ENCODE results near the gene INPP4B.

Gene INPP4B

DNA sequence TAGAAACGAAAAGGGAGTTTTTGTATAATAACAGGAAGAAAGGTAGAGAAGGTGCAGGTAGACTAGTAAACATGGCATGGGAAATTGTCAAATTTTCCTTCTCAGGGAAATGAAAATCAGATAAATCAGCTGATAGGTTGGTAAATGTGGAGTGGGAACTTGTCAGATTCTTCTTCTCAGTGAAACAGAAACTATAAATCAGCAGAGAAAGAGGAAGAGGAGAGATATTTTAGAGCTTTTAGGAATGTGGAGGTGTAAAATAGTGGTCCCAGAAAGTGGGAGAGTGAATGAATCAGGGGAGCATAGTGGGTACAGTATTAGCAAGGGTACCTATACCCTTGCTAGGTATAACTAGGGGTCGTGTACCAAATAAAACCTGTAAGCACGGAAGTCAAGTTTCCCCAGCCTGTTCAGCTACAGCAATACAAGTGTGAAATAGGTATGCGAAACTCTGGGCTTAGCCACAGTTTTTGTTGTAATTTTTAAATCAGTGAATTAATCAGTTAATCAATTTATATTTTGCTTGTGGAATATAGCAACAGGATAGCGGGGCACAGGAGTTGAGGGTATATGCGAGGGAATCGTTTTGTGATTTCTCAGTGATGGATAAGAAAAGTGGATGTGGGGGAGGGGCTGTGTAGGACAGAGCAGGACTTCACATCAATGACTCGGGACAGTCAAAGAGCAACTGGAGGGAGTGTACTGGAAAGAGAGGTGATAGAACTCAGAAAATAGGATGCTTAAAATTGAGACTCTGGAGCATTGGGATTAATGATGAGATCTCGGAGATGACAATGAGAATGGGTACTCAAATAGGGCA is 561.5 kb downstream of the INPP4B start:
- DNase-seq = peak; percentile 7

GRCh38 chr4:142282870-142283431 is 563.1 kb downstream of the INPP4B start:
- peak; percentile 40 for DNase-seq

GRCh38 chr4:142281999-142282398 is 564.1 kb downstream of the INPP4B start:
- no peak for DNase-seq

DNA sequence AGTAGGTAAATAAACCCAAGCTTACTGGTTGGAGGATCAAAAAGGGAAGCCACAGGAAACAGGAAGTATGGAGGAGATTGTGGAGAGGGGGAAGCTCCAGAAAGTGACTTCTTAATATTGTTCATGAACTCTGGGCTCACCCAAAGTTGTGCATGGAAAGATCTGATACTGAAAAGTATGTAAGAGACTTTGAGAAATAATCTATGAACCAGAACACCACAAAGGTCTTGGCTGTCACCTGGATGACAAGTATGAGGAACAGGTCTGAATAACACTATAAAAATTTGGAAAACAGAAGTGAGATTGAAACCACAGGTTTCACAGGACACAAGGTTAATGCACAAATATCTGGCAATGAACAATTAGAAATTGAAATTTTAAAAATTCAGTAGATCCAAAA is 567.4 kb downstream of the INPP4B start:
- no peak for DNase-seq

DNA sequence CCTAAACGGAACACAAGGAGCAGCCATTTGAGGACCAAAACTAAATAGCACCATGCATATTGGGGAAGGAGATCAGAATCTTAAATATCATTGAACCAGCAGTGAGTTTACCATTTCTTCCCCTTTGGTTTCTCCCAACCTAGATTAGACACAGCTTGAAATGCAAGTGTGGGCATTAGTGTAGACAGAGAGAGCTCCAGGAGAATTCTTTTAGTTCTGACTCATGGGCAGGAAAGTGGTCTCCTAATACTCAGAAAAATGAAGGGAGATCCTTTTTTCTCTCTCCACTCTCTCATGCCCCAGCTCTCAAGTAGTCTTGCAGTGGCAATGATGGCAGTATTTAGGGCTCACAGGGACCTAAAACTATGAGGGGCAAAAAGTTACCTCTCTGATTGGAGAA is 567.9 kb downstream of the INPP4B start:
- DNase-seq = no peak

GRCh38 chr4:142274137-142274536 is 572.0 kb downstream of the INPP4B start:
- DNase-seq = no peak

DNA sequence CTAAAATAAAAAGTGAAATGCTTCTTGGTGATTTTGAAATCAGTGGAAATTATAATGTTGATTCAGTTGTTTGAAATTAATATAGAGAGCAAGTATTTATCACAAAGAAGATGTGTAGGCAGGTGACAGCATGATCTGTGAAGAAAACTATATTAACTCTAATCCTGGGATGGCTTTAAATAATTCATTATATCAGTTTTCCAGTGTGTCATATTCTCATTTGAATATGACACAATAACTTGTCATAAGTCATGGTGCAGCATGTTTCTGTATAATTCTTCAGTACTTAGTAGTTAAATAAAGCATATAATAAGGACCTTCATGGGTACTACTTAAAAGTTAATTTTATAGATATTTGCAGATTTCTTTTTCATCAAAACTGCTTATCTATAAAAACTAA is 573.6 kb downstream of the INPP4B start:
- no peak for DNase-seq

- DNase-seq = no peak
Measured at GRCh38 chr4:142271832-142272231, 574.3 kb downstream of the INPP4B start.

GRCh38 chr4:142267101-142267500 is 579.0 kb downstream of the INPP4B start:
- DNase-seq = no peak

GRCh38 chr4:142265946-142266345 is 580.2 kb downstream of the INPP4B start:
- no peak for DNase-seq

- DNase-seq = no peak
Measured at GRCh38 chr4:142265536-142265935, 580.6 kb downstream of the INPP4B start.

DNA sequence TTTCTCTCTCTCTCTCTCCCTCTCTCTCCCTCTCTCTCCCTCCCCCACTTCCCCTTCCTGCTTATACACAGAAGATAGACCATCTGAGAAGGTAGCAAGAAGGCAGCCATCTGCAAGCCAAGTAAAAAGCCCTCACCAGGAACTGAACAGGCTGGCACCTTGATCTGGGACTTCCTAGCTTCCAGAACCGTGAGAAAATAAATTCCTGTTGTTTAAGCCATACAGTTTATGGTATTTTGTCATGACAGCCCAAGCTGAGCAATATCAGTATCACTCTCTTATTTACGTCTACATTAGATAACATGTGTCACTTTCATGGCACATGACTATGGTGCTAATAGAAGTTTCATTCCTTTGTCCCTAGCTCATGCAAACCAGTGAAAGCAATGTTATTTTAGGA is 581.1 kb downstream of the INPP4B start:
- no peak for DNase-seq

DNA sequence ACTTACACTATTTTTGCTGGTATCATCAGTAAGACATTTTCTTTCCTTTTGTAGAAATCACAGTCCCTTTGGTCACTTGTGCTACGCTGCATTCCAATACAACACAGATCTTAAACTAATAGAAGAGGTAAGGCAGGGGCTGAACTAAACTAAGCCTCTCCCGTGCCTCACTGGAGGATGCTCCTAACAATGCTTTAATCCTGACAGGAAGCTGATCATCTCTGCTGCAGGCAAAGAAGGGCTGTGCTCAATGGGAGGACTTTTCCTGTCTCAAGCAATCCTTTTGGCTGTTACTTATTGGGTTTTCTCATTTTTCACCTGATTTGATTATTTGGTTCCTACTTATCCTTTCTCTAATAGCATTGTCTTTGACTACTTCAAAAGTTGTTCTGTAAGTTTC is 583.1 kb downstream of the INPP4B start:
- DNase-seq = no peak

DNA sequence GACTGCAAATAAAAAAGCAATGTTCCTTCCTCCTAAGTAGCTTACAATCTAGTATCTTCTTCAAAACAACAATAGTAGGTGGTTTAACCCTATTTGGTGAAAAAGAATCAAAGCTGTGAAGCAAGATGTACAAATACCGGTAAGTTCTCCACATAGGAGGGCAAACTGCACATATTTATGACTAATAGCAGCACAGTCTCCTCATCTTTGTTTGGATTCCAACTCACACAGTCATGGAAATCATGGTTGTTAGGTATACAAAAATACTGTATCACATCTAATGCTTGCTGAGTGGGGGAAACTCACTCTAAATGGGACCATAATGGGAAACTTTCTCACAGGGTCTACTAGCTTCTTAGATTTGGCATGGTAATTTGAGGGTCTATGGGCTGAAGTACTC is 597.2 kb downstream of the INPP4B start:
- no peak for DNase-seq

- no peak for DNase-seq
Measured at GRCh38 chr4:142243255-142243654, 602.8 kb downstream of the INPP4B start.

DNA sequence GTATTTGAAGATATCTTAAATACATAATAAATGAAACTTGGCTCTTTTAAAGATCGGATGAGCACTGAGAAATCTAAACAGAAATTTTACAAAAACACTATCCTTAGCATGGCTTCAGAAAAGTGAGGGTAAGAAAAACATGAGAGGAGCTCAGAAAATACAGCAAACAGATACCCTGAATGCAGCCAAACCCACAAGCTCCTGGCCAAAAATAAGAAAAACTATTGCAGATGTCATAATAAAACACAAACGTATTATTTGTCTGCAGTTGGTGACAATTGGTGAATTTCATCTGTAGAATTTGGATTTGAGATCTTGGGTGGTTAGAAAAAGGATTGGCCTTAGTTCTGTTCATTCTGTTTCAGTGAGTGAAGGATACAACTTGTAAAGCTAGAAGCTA is 603.9 kb downstream of the INPP4B start:
- DNase-seq = no peak

GRCh38 chr4:142238589-142238988 is 607.5 kb downstream of the INPP4B start:
- DNase-seq = no peak

DNA sequence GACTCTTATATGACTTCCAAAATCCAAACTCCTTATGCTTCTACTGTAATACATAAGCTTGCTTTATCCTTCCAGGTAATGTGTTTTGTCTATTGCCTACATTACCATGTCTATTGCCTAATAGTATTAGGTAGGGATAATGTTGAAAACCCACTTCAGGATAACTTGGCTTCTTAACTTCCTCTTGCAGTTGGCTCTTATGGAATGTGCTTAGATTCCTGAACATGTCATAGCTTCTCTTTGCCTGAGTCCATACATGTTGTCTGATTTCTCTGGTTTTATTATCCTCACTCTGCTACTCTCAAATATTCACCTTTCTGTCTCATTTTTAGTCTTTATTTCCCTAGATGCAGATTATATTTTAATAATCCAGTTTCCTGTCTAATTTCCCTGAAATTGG is 609.8 kb downstream of the INPP4B start:
- DNase-seq = no peak

GRCh38 chr4:142231787-142232186 is 614.3 kb downstream of the INPP4B start:
- no peak for DNase-seq

DNA sequence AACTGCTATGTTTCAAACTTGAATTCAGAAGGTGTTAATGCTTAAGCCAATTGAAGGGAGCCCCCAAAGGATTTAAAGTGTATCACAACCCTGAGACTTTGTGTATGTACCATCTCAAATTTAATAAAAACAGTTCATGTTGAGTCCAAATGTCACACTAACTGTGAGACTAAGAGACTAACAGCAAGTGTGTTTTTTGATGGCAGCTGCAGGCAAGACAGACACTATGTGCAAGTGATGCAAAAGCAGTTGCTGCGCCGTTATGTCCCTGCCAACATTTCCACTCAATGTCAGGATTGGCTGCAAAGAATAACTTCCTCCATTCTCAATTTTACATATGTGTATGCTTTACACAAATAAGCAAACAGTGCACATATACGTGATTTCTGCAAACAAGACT is 615.1 kb downstream of the INPP4B start:
- no peak for DNase-seq

GRCh38 chr4:142226014-142226413 is 620.1 kb downstream of the INPP4B start:
- DNase-seq = no peak

GRCh38 chr4:142222127-142222526 is 624.0 kb downstream of the INPP4B start:
- no peak for DNase-seq

- DNase-seq = no peak
Measured at GRCh38 chr4:142218726-142219125, 627.4 kb downstream of the INPP4B start.

DNA sequence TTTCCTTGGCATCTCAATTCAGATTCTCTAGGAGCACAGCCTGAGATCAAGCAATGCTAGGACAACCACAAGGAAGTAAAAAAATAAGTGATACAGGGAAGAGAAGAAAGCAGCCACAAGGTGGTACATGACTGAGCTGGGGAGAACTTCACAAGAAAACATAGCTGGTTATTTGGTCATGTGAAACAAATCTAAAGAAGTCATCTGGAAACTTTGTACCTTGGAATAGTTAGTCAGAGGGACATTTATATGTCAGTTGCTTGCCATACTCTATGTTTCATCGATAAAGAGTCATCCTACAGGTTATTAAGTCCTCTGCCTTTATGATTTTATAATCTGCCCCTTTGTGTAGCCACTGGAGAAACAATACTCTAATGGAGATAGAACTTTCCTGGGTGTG is 634.7 kb downstream of the INPP4B start:
- DNase-seq = no peak

DNA sequence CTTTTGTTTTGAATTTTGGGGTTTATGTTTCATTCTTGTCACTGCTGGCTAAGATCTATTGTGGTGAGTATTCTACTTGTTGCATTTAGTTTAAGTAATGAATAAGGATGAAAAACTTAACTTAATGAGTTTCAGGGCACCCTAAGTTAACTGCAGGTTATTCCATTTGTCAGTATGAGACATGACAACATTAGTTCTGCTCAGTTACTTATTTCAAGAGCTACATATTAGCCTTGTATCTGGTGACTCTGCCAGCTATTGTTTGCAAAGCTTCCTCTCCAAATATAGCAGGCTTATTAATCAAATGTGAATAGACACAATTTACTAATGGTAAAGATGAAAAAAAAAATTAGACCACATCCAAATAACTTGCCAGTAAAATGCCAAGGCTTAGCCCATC is 642.6 kb downstream of the INPP4B start:
- DNase-seq = no peak
